Spinal cord (tissue), 10 donors: Measurements from ENCODE around the gene CAMK2D. TPM values are rescaled to one million over a fixed set of nuclear protein-coding genes. Genes with fewer than 3 reads are reported as not detected.

Experiments used
- DNase-seq, 6 donors: peaks; one replicate each; pipeline versions ENCODE4 v3.0.0 to v3.0.0-alpha.2; 2013 to 2015; ENCODE audit warnings: low spot score in 6 of 6, low read depth in 4 of 6
- H3K27ac ChIP-seq: one replicate; pipeline ENCODE4 v1.5.1; 2013; ENCODE audit warnings: low read depth, low read length, control low read depth
- H3K27me3 ChIP-seq: one replicate; pipeline ENCODE4 v1.6.1; 2013; ENCODE audit warnings: low read length; ENCODE audit not compliant: control insufficient read depth, insufficient read depth
- H3K36me3 ChIP-seq: one replicate; pipeline ENCODE4 v1.6.1; 2013; ENCODE audit warnings: low read length; ENCODE audit not compliant: control insufficient read depth, insufficient read depth
- H3K4me1 ChIP-seq: one replicate; pipeline ENCODE4 v1.6.1; 2013; ENCODE audit warnings: low read length; ENCODE audit not compliant: control insufficient read depth, insufficient read depth
- H3K4me3 ChIP-seq: one replicate; pipeline ENCODE4 v1.5.1; 2013; ENCODE audit warnings: low read depth, low read length, control low read depth
- H3K9me3 ChIP-seq: one replicate; pipeline ENCODE4 v1.6.1; 2013; ENCODE audit warnings: low read length; ENCODE audit not compliant: control insufficient read depth, insufficient read depth
- WGBS: methylation state at CpG from one replicate; pipeline ENCODE4 v1.1.5; 2013; ENCODE audit warnings: missing lambda C conversion rate; ENCODE audit not compliant: insufficient coverage; 5-methylcytosine and 5-hydroxymethylcytosine counted together
- polyA plus RNA-seq, 2 donors: library from polyadenylated mRNA; unstranded; fragments of 120-200 nt; gene quantifications; one replicate each; pipeline ENCODE4 v1.2.1, GENCODE V29; 2013; ENCODE audit not compliant: insufficient read length in 2 of 2
- total RNA-seq, 2 donors: library from RNA; depleted of rRNA in 1 of 2; stranded (reverse); fragments of 120-200 nt in 1 of 2; fragments of >200 nt in 1 of 2; gene quantifications; one replicate each; pipeline versions ENCODE4 v1.2.3 to v1.2.4, GENCODE V29; 2013 to 2014
- donor health status: healthy.

Gene CAMK2D
- total and polyA plus RNA-seq, 4 donors, result 64.4 to 154 (median 95.0) TPM

- no peak for DNase-seq
- H3K27me3 ChIP-seq, result no peaks in the 10 kb centered on the region
- no peak overlapping the region for H3K4me3 ChIP-seq
- peak overlapping the region; percentile 6 for H3K27ac ChIP-seq
- no CpG with 5 or more reads among the region's 3 CpGs for WGBS
- no peaks in the 10 kb centered on the region for H3K36me3 ChIP-seq
- H3K9me3 ChIP-seq, result no peaks in the 10 kb centered on the region
- peaks cover 3% of the 10 kb centered on the region for H3K4me1 ChIP-seq
Measured at GRCh38 chr4:113638562-113638832, 123.0 kb downstream of the CAMK2D start.

- Histone ChIP-seq H3K27me3 (no peaks in the 10 kb centered on the region), H3K4me1 (peaks cover 3% of the 10 kb centered on the region), H3K36me3 (no peaks in the 10 kb centered on the region), H3K4me3 (no peak overlapping the region), H3K9me3 (no peaks in the 10 kb centered on the region), H3K27ac (peak overlapping the region; percentile 53)
- 67% methylated on average over 1 of the region's 2 CpGs for WGBS
- peak in 1 of 6 donors; percentile 38 for DNase-seq
Measured at GRCh38 chr4:113637823-113638561, 123.5 kb downstream of the CAMK2D start.

DNA sequence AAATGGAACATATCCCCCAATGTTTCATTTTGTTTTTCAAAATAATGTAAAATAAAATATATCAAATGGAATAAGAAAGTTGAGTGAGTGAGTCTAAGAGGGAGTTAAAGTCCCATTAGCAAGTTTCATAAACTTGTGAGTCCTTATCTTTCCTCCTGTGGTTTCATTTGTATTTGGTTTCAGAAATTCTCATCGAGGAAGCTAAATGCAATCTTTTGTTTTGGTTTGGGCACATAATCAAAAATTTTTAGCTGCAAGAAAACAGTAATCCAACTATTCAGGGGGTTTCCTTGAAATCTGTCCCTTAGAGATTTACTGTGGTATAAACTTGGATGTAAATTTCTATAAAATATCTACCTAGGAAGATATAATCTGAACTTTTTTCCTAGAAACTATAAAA lies 124.2 kb downstream of the CAMK2D start:
- Histone ChIP-seq H3K36me3 (no peaks in the 10 kb centered on the region), H3K4me1 (peaks cover 3% of the 10 kb centered on the region), H3K27ac (no peak overlapping the region), H3K9me3 (no peaks in the 10 kb centered on the region), H3K27me3 (no peaks in the 10 kb centered on the region), H3K4me3 (no peak overlapping the region)
- no CpG with 5 or more reads among the region's 1 CpG for WGBS
- DNase-seq, result no peak

DNA sequence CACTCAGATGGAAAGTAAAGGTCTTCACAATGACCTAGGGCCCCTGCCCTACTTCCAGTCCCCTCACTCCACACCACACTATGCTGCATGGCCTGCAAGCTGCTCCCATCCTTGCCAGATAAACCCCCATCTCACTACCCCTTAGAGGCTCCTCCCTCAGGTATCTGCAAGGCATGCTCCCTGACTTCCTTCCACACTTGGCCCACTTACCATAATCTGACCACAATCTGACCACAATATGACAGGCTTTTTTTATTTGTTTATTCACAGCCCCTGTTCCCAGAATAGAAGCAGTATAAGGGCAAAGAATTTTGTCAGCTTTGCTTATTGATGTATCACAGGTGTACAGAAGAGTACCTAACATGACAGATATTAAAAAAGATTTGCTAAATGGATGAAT lies 124.7 kb downstream of the CAMK2D start:
- Histone ChIP-seq H3K27me3 (no peaks in the 10 kb centered on the region), H3K4me3 (no peak overlapping the region), H3K4me1 (peaks cover 3% of the 10 kb centered on the region), H3K27ac (peak overlapping the region; percentile 37), H3K36me3 (no peaks in the 10 kb centered on the region), H3K9me3 (no peaks in the 10 kb centered on the region)
- no peak for DNase-seq

- no peak for DNase-seq
- H3K9me3 ChIP-seq, result no peaks in the 10 kb centered on the region
- H3K36me3 ChIP-seq, result no peaks in the 10 kb centered on the region
- peak overlapping the region; percentile 37 for H3K27ac ChIP-seq
- no peaks in the 10 kb centered on the region for H3K27me3 ChIP-seq
- peaks cover 3% of the 10 kb centered on the region for H3K4me1 ChIP-seq
- no peak overlapping the region for H3K4me3 ChIP-seq
- WGBS, result 100% methylated on average over 1 of the region's 3 CpGs
Measured at GRCh38 chr4:113636438-113636818, 125.1 kb downstream of the CAMK2D start.

- H3K4me3 ChIP-seq, result no peak overlapping the region
- DNase-seq, result no peak
- H3K36me3 ChIP-seq, result no peaks in the 10 kb centered on the region
- 98% methylated on average over 2 of the region's 3 CpGs for WGBS
- H3K27me3 ChIP-seq, result no peaks in the 10 kb centered on the region
- H3K27ac ChIP-seq, result no peak overlapping the region
- H3K9me3 ChIP-seq, result no peaks in the 10 kb centered on the region
- peaks cover 3% of the 10 kb centered on the region for H3K4me1 ChIP-seq
Measured at GRCh38 chr4:113635739-113636437, 125.7 kb downstream of the CAMK2D start.

- H3K9me3 ChIP-seq, result no peaks in the 10 kb centered on the region
- no peak for DNase-seq
- no peak overlapping the region for H3K27ac ChIP-seq
- peaks cover 3% of the 10 kb centered on the region for H3K4me1 ChIP-seq
- no peaks in the 10 kb centered on the region for H3K36me3 ChIP-seq
- H3K4me3 ChIP-seq, result no peak overlapping the region
- 71% methylated on average over 1 of the region's 3 CpGs for WGBS
- no peaks in the 10 kb centered on the region for H3K27me3 ChIP-seq
Measured at GRCh38 chr4:113634081-113634969, 127.2 kb downstream of the CAMK2D start.

GRCh38 chr4:113633467-113633866 lies 128.1 kb downstream of the CAMK2D start:
- no peaks in the 10 kb centered on the region for H3K9me3 ChIP-seq
- no peaks in the 10 kb centered on the region for H3K36me3 ChIP-seq
- no peak overlapping the region for H3K27ac ChIP-seq
- no peak for DNase-seq
- no peaks in the 10 kb centered on the region for H3K4me1 ChIP-seq
- no peak overlapping the region for H3K4me3 ChIP-seq
- H3K27me3 ChIP-seq, result no peaks in the 10 kb centered on the region

- no peak overlapping the region for H3K4me3 ChIP-seq
- no peak for DNase-seq
- H3K27me3 ChIP-seq, result no peaks in the 10 kb centered on the region
- H3K36me3 ChIP-seq, result no peaks in the 10 kb centered on the region
- no CpG with 5 or more reads among the region's 1 CpG for WGBS
- no peaks in the 10 kb centered on the region for H3K4me1 ChIP-seq
- no peak overlapping the region for H3K27ac ChIP-seq
- no peaks in the 10 kb centered on the region for H3K9me3 ChIP-seq
Measured at GRCh38 chr4:113628711-113629110, 132.8 kb downstream of the CAMK2D start.
